ENCODE data around the gene MRPL1.
"Not testable (repeated sequence)": the region's sequence is repeated elsewhere in the genome, so short reads cannot be mapped to it uniquely, and the experiment has no call there.

MRPL1 gene

GRCh38 chr4:77861495-77861894, 1.1 kb upstream of the MRPL1 start:
- no peak for TF ChIP-seq CTCF (IDR thresholded peaks at IDR 0.05; ENCODE audit: control insufficient read depth, insufficient read depth, low read depth, low read length, missing control alignments)
- H3K4me3 ChIP-seq (ENCODE audit: control insufficient read depth, low read depth, low read length): no peak overlapping the region; the same call in 1 of the 2 replicates
- no peak for DNase-seq (ENCODE audit: low read depth)

- not testable (repeated sequence) for DNase-seq (ENCODE audit: low read depth)
- peak overlapping the region; percentile 93 for H3K4me3 ChIP-seq (ENCODE audit: control insufficient read depth, low read depth, low read length)
These were observed 711 bp downstream of the MRPL1 start for GRCh38 chr4:77863341-77863740.

- DNase-seq (ENCODE audit: low read depth): no peak
- H3K4me3 ChIP-seq (ENCODE audit: control insufficient read depth, low read depth, low read length): no peak overlapping the region
- TF ChIP-seq CTCF (IDR thresholded peaks at IDR 0.05; ENCODE audit: control insufficient read depth, insufficient read depth, low read depth, low read length, missing control alignments): no peak
These were observed 2.6 kb downstream of the MRPL1 start for GRCh38 chr4:77865259-77865658.

GRCh38 chr4:77872723-77873445, 10.3 kb downstream of the MRPL1 start:
- H3K4me3 ChIP-seq (ENCODE audit: control insufficient read depth, low read depth, low read length): no peak overlapping the region

GRCh38 chr4:77877167-77877566, 14.5 kb downstream of the MRPL1 start:
- H3K4me3 ChIP-seq (ENCODE audit: control insufficient read depth, low read depth, low read length): no peak overlapping the region
- no peak for TF ChIP-seq CTCF (IDR thresholded peaks at IDR 0.05; ENCODE audit: control insufficient read depth, insufficient read depth, low read depth, low read length, missing control alignments)
- DNase-seq (ENCODE audit: low read depth): no peak

More at GRCh38 chr4:77872723-77873445, 10.3 kb downstream of the MRPL1 start:
- TF ChIP-seq CTCF (IDR thresholded peaks at IDR 0.05; ENCODE audit: control insufficient read depth, insufficient read depth, low read depth, low read length, missing control alignments): no peak
- DNase-seq (ENCODE audit: low read depth): no peak

- DNase-seq (ENCODE audit: low read depth): no peak
- no peak overlapping the region for H3K4me3 ChIP-seq (ENCODE audit: control insufficient read depth, low read depth, low read length)
- TF ChIP-seq CTCF (IDR thresholded peaks at IDR 0.05; ENCODE audit: control insufficient read depth, insufficient read depth, low read depth, low read length, missing control alignments): no peak
These were observed 15.3 kb downstream of the MRPL1 start for GRCh38 chr4:77877771-77878565.

GRCh38 chr4:77880784-77881183, 18.2 kb downstream of the MRPL1 start:
- DNase-seq (ENCODE audit: low read depth): no peak
- no peak for TF ChIP-seq CTCF (IDR thresholded peaks at IDR 0.05; ENCODE audit: control insufficient read depth, insufficient read depth, low read depth, low read length, missing control alignments)
- no peak overlapping the region for H3K4me3 ChIP-seq (ENCODE audit: control insufficient read depth, low read depth, low read length)
